HG02884 (cell line): ENCODE results near the gene GCGR.

Source experiments
- ATAC-seq: cut with Tn5 transposase; IDR thresholded peaks from one replicate; pipeline ENCODE4 v1.9.1; 2021; ENCODE audit warnings: mild to moderate bottlenecking, moderate library complexity; ENCODE audit not compliant: unreplicated experiment

The GCGR gene

DNA sequence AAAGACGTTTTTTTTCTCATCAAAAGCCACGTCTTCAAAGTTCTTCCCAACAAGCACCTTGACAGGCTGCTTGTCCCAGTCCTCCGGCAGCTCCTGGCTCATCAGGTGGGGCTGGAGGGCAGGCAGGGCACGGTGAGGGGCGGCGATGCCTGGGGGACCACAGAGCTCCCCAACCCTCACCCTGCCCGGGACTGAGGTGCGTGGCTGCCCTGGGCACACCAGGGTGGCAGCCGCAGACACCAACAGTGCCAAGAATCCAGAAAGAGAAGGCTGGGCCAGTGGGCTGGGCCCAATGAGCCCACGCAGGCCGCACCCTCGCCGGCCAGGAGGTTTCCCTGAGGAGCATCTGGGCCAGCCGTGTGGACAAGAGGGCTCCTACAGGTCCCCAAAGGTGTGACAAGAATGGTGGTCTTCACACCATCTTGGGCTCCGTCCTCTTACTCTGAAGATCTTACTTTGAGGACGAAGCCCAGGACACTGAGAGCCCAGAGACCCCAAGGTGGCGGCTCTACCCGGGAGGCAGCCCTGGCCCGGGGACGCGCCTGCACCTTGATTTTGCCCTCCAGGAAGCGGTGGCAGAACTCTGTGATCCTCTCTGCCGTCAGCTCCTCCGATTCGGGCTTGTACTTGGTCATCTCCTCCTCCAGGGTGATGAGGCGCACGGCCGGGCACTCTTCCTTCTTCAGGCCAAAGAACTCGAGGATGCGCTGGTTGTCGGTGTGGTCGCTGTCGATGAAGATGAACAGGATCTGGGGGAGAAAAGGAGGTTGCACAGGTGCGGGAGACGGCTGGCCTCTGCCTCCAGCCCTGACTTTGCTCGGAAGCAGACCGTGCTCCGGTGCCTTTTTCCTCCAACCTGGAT lies 42.2 kb downstream of the GCGR start:
- no peak for ATAC-seq

DNA sequence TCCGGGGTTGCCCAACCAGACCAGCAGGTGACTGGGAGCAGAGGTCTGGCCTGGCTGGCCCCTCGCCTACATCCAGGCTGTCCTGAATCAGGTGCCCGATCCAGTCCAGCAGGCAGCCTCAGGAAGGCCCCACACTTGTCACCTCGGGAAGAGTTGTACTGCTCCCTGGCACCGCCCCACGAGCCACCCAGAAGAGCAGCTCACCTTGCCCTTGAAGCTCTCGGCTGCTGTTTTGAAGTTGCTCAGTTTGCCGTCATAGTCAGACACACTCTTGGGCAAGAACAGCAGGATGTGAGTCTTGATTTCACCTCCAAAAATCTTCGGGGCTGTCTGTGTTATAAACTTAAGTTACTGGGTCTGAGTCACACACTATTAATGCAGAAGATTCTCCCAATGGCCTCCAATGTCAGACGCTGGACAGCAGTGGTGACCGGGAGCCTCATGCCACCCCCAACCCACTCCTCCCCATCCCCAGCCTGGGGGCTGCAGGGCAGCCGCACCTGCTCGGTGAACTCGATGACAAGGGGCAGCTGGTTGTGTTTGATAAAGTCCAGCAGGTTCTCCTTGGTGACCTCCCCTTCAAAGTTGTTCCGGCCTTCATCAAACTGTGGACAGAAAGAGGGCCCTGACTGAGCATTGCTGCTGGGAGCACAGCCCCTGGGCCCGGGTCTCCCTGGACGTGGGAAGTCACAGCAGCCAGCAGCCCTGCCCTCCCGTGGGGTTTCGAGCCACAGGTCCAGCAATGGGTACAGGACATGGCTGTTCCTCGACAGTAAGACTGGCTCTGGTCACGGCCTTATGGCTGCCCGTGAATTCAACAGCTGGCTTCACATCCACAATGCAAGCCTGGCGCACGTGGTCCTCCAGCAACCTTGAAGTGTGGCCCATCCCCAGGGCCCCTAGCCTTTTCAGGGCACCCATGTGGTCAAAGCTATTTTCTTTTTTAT lies 43.1 kb downstream of the GCGR start:
- ATAC-seq = no peak

DNA sequence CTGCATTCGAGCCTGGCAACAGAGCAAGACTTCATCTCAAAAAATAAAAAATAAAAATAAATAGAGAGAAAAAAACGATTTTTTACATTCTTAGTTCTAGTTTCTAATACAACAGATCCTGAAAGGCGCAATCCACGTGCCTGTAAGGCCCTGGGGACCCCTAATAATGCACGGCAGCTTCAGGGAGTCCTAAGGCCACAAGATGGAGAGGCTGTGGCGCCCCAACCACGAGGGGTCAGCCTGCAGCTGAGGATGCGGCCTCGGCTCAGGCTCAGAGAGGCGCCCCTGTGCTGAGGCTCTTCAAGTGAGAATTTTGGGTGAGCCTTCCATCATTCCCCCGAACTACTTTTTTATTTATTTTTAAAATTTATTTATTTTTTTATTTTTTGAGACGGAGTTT lies 45.5 kb downstream of the GCGR start:
- no peak for ATAC-seq

DNA sequence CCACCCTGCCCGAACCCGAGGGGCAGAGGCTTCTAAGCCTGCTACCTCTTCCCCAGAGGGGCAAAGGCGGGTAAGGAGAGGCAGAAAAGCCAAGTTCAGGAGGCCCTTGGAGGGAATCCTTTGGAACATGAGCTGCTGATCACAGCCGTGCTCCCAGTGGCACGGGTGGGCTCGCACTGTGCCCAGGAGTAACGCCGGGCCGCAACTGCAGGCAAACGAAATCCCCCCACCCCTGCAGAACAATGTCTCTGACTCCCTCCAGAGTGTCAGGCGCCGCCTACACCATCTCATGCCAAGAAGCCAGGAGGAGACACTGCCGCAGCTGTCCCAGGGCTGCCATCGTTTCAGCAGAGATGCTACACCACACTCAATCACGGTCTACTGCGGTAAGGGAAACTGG lies 47.5 kb downstream of the GCGR start:
- ATAC-seq = no peak

DNA sequence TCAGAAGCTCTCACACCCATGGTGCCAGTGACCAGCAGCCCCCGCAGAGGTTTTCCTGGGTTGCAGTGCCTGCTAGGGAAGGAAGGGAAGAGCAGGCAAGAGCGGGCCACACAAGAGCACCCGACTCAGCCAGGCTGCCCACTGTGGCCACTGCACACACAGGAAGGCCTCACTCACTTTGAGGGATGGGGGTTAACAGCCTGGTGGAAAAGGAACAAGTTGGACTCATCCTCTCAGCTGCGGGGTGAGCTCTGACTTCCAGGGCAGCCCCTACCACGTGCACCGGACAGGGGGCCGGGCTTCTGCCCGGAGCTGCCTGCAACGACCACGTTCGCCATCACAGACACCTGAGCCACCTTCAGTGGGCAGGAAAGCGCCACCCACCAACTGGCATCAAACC lies 48.3 kb downstream of the GCGR start:
- no peak for ATAC-seq

DNA sequence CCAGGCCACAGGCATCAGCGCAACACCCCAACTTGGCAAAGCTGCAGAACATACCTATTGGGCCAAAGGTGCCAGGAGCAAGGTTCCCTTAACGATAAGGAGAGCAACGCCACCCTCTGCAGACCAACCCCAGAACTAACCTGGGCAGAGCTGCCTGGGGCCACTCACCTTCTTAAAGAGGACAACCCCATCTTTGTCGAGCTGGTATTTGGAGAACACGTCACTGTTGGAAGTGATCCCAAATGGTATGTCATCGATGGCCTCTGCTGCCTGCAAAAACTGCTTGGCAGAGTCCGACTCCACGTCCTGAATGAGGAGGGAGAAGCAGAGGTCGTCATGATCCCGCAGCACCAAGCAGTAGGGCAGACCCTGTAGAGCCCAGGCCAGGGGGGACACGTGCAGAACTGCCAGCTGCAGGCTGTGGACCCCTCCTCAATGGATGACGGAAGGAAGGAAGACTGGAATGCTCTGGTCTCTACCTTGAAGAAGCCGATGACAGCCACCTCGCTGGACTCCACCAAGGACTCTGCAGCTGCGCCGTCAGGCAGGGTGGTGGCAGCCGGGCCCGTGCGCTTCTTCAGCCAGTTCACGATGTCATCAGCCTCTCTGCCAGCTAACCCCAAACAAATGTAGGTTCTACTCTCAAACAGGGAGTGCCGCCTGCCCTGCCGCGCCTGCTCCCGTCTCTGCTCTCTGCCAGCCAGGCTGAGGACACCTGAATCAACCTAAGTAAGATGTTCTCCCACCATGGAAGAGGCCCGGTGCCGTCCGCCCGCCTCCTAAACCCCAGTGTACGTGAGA lies 51.2 kb downstream of the GCGR start:
- ATAC-seq = no peak

DNA sequence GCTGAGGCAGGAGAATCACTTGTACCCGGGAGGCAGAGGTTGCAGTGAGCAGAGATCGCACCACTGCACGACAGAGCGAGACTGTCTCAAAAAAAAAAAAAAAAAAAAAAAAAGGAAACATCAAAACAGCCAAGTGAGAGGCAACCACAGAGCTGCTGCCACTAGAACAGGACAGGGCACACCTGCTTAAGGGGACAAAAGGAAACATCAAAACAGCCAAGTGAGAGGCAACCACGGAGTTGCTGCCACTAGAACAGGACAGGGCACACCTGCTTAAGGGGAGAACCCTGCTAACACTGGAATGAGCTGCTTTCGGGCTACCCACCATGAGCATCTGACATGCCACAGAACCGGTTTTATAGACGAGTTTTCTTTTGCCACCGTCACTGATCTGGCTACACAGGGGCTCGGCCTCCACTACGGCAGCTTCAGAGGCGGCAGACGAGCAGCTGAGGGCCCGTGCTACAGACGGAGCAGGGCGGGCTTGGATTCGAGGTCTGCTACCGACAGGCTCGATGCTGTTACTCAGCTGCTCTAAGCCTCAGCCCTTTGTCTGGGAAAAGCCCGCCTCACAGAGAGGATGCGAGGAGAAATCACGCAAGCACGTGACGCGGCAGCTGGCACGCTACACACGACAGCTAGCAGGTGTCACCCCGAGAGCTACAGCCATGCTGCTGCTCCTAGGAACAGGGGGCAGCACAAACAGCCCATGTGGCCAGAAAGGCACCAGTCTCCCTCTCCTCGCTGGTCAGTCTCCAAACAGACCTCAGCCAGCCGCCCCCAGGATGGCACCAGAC lies 54.4 kb downstream of the GCGR start:
- no peak for ATAC-seq

DNA sequence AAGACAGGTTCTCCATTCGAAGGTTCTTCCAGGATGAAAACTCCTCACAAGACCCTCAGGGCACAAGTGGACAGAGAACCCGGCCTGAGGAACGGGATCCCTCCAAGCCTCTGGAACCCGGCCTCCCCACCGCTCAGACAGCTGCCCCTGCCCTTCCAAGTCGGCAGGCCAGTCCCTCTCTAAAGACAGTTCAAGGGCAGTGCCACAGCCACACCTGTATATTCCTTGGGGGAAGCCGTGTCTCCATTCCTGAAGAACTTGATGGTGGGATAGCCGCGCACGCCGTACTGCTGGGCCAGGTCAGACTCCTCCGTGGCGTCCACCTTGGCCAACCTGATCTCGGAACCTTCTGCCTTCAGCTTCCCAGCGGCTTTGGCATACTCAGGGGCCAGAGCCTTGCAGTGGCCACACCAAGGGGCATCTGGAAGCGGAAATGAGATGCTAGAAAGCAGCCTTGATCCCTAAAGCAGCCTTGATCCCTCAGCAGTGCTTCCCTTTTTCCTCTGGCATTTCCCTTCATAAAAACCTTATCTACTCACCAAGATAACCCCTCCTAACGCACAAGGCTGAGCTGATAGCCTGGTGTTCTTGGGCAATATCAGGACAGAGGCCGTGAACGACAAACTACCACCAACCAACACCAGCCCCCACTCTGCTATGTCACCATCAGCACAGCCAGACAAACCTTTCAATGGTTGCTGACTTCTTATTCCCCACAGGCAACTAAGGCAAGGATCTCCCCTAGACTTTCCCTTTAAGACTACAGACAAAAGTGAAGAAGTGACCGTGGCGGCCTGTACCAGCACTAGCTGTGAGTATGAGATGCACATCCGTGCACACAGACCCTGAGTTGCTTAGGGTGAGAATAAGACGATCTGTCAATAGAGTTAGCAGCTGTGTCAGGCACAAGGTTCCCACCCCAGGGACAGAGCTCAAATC lies 55.3 kb downstream of the GCGR start:
- no peak for ATAC-seq

DNA sequence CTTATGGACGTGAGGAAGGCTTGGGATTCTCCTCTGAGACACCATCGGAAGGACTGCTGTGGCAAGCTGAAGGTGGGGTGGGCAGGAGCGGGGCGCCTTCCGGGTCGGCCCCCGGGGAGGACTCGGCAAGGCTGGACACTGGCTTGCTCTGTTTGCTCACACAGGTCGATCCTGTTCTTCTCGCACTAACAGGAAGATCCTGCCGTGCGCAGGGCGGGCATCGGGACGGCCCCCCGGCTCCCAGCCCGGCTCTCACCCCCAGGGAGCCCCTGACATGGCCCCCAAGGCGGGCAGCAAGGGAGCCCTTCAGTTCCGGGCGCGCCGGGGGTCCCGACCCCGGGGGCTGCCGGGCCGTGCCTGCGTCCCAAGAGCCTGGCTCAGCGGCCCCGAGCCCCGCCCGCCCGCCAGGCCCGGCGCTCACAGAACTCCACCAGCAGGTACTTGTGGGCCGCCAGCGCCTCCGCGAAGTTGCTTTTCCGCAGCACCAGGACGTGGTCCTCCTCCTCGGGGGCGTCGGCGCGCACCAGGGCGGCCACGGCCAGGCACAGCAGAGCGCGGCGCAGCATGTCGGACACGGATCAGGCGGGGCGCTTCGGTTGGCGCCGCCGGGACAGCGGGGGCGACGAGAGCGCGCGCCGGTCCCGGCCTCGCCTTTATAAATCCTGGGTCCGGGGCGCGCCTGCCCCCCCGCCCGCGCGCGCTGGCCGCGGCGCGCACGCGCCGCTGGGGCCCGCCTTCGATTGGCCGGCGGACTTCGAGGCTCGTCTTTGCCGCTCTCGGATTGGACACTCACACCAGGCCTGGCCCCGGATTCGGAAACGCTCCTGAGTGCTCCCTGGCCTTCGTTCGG lies 56.2 kb downstream of the GCGR start, which contains the start of gene P4HB:
TSS of gene P4HB (minus strand) at position 630 of the 850 bp plus-strand sequence. CDS start at position 566, 64 bp downstream.
- no peak for ATAC-seq

DNA sequence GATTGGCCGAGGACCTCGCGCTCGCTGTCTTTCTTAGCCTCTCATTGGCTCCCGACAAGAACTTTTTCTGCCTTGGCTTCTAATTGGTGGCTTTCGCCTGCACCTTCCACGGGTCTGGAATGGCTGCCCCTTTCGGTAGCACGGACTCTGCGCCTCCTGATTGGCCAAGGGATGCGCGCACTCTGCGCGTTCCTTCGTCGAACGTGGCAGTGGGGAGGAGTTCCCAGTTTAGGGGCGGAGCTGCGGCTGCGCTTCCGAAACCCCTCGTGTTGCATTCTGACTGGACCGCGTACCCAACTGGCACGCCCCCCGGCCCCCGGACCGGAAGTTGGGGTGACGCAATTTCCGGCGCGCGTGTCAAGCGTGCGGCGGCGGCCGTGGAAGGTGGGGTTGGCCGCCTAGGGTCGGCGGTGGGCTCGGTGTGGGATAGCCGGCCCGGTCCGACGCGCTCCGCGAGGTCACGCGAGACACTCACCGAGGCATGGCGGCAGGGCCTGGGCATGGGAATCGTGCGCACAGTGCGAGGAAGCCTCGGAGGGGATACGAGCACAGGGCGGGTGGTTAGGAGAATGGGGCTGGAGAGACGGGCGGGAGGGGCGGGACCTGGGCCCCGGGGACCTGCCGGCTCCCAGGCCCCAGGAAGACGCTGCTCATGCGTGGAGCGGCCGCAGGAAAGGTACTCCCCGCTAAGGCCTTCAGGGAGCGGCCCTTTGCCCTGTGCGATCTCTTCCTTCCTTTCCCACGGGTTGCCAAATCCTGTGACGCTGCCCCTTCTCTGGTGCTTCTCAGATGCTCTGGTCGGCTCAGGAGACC lies 57.0 kb downstream of the GCGR start:
- peak; percentile 77 for ATAC-seq

DNA sequence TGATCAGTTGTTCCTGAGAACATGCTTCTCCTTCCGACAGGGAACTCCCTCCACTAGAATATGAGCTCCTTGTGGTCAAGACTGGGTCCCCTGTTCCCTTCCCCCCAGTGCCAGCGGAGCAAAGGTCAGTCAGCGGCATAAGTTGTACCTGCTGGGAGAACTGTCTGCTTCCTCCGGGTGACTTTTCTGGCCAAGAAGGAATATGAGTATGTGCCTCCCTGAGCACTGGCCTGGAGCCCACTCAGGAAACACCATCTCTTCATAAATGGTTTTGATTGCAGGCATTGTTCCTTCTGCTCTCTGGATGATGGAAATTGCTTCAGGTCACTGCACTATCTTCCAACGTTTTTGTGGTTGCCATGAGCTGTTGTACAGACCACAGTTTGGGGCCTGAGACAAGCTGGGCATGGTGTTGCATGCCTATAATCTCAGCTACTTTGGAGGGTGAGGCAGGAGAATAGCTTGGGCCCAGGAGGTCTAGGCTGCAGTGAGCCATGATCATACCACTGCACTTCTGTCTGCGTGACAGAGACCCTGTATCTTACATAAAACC lies 59.2 kb downstream of the GCGR start:
- no peak for ATAC-seq
